DOHH2 (cell line): ENCODE measurements around the gene CAMKMT.

Source experiments
- CTCF ChIP-seq: fragments of 200-600 bp; sonication (generic); IDR thresholded peaks from one replicate; pipeline ENCODE4 v1.5.1; 2014; ENCODE audit warnings: antibody characterized with exemption, mild to moderate bottlenecking, low read depth, low read length; ENCODE audit not compliant: poor library complexity, severe bottlenecking
- EZH2phosphoT487 ChIP-seq: fragments of 200-600 bp; sonication (generic); IDR thresholded peaks from 2 replicates; pipeline ENCODE4 v1.6.1; 2017; ENCODE audit warnings: borderline replicate concordance, mild to moderate bottlenecking, antibody characterized with exemption, low read length, moderate library complexity, mixed read lengths

GRCh38 chr2:44347526-44347925 lies 14.2 kb upstream of the CAMKMT start:
- no peak for TF ChIP-seq CTCF
- TF ChIP-seq EZH2phosphoT487: no peak
